Neuronal stem cell (in vitro differentiated cells): ENCODE measurements around the gene EMSY.

ENCODE experiments used
- DNase-seq: peaks from one replicate; pipeline ENCODE4 v3.0.0-alpha.2; 2013; ENCODE audit warnings: low spot score
- H2AFZ ChIP-seq: one replicate; pipeline ENCODE4 v1.6.1; 2013; ENCODE audit warnings: mild to moderate bottlenecking, low read length, inconsistent platforms
- H2AK5ac ChIP-seq: 2 replicates; pipeline ENCODE4 v1.6.1; 2013; ENCODE audit warnings: low read depth, mild to moderate bottlenecking, inconsistent platforms, low read length, moderate library complexity, mixed read lengths
- H2BK120ac ChIP-seq: 2 replicates; pipeline ENCODE4 v1.6.1; 2013; ENCODE audit warnings: low read depth, mild to moderate bottlenecking, inconsistent platforms, low read length, moderate library complexity, mixed read lengths
- H2BK12ac ChIP-seq: one replicate; pipeline ENCODE4 v1.6.1; 2013; ENCODE audit warnings: low read length, inconsistent platforms
- H2BK15ac ChIP-seq: 2 replicates; pipeline ENCODE4 v1.6.1; 2013; ENCODE audit warnings: mild to moderate bottlenecking, low read length, inconsistent platforms, mixed read lengths
- H2BK5ac ChIP-seq: one replicate; pipeline ENCODE4 v1.6.1; 2013; ENCODE audit warnings: inconsistent platforms, mild to moderate bottlenecking, low read length, moderate library complexity
- H3K14ac ChIP-seq: one replicate; pipeline ENCODE4 v1.6.1; 2013; ENCODE audit warnings: low read length, inconsistent platforms
- H3K18ac ChIP-seq: 2 replicates; pipeline ENCODE4 v1.6.1; 2013; ENCODE audit warnings: low read length, inconsistent platforms
- H3K23ac ChIP-seq: 2 replicates; pipeline ENCODE4 v1.6.1; 2013; ENCODE audit warnings: low read depth, mild to moderate bottlenecking, mixed read lengths, low read length, inconsistent platforms; ENCODE audit not compliant: poor library complexity
- H3K27ac ChIP-seq: replicated peaks from 3 replicates; pipeline ENCODE4 v1.5.1; 2013; ENCODE audit warnings: low read length, inconsistent platforms
- H3K27me3 ChIP-seq, 3 experiments: 2 replicates each; pipeline ENCODE4 v1.6.1; 2013; ENCODE audit warnings: low read length in 3 of 3, mild to moderate bottlenecking in 2 of 3, inconsistent platforms in 1 of 3, low read depth in 1 of 3, mixed read lengths in 1 of 3, moderate library complexity in 1 of 3; ENCODE audit not compliant: control insufficient read depth in 3 of 3, insufficient read depth in 3 of 3
- H3K36me3 ChIP-seq, 2 donors: replicated peaks in 1 of 2; 2 replicates each; pipeline ENCODE4 v1.6.1; 2013; ENCODE audit warnings: low read length in 2 of 2; ENCODE audit not compliant: control insufficient read depth in 2 of 2, insufficient read depth in 2 of 2
- H3K4ac ChIP-seq: 2 replicates; pipeline ENCODE4 v1.6.1; 2013; ENCODE audit warnings: inconsistent platforms, mild to moderate bottlenecking, low read length, moderate library complexity
- H3K4me1 ChIP-seq, 2 donors: 1 replicate in 1 of 2; 2 replicates in 1 of 2; pipeline ENCODE4 v1.6.1; 2013; ENCODE audit warnings: low read length in 2 of 2, low read depth in 1 of 2; ENCODE audit not compliant: control insufficient read depth in 2 of 2, insufficient read depth in 1 of 2
- H3K4me2 ChIP-seq: one replicate; pipeline ENCODE4 v1.6.1; 2013; ENCODE audit warnings: mild to moderate bottlenecking, low read length, inconsistent platforms; ENCODE audit not compliant: insufficient read depth, poor library complexity, severe bottlenecking
- H3K4me3 ChIP-seq, 2 donors: 2 replicates each; pipeline ENCODE4 v1.5.1; 2013; ENCODE audit warnings: low read length in 2 of 2, mild to moderate bottlenecking in 2 of 2, inconsistent platforms in 1 of 2, moderate library complexity in 1 of 2
- H3K79me1 ChIP-seq: one replicate; pipeline ENCODE4 v1.6.1; 2013; ENCODE audit warnings: low read depth, mild to moderate bottlenecking, inconsistent platforms, low read length, moderate library complexity
- H3K9ac ChIP-seq: one replicate; pipeline ENCODE4 v1.6.1; 2013; ENCODE audit warnings: mild to moderate bottlenecking, low read depth, low read length, inconsistent platforms; ENCODE audit not compliant: poor library complexity
- H3K9me3 ChIP-seq, 2 donors: replicated peaks in 1 of 2; 2 replicates each; pipeline versions ENCODE3 to v1.6.1; 2013; ENCODE audit warnings: low read length in 2 of 2, mild to moderate bottlenecking in 2 of 2, inconsistent platforms in 1 of 2, low read depth in 1 of 2, mixed read lengths in 1 of 2, moderate library complexity in 1 of 2; ENCODE audit not compliant: control insufficient read depth in 2 of 2, insufficient read depth in 1 of 2
- H4K8ac ChIP-seq: one replicate; pipeline ENCODE4 v1.6.1; 2013; ENCODE audit warnings: low read depth, mild to moderate bottlenecking, inconsistent platforms, low read length, moderate library complexity
- H4K91ac ChIP-seq: one replicate; pipeline ENCODE4 v1.6.1; 2013; ENCODE audit warnings: low read length, low read depth, mild to moderate bottlenecking, inconsistent platforms; ENCODE audit not compliant: poor library complexity
- WGBS, 2 donors: extraction: QIAGEN DNeasy Blood & Tissue Kit; methylation state at CpG; one replicate each; pipeline ENCODE4 v1.1.7; 2013; ENCODE audit warnings: missing lambda C conversion rate in 2 of 2, mixed read lengths in 1 of 2; ENCODE audit not compliant: insufficient read length in 2 of 2, insufficient replicate concordance in 1 of 2; ENCODE audit errors: extremely low coverage in 2 of 2; 5-methylcytosine and 5-hydroxymethylcytosine counted together

The EMSY gene

DNA sequence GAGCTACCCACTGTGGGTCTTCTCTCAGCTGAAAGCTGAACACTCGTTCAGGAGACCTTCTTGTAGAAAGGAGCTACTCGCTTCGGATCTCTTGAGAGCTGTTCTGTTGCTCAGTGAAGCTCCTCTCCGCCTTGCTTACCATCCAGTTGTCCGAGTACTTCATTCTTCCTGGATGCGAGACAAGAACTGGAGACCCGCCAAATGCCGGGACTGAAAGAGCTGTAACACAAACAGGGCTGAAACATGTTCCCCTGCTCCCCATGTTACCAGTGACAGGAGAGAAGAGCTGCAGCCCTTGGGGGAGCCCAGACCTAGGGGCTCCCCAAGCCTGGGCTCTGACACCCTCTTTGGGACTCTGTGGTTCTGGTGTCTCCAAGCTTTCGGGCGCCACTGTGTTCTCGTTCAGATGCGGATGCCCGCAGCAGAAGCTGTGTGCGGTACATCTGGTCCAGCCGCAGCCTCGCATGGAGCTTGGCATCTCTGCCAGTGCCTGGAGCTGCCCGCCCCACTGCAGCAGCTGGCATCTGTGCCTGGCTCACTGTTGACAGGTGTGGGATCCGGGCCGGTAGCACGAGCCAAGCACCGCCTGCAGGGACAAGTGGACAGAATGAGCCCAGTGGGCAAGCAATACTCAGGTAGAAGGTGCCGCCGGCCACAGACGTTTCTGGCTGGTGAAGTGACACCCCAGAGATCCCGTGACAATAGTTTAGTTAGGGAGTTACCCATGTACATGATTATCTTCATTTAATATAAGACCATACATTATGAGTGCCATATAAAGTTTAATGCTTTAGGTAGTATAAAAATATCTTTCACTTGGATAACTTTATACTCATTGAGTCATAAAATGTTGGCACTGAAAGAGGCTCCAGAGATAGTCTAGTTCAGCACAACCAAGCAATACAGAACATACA lies 49.1 kb downstream of the EMSY start:
- no peak overlapping the region for H3K27ac ChIP-seq
- no peaks in the 10 kb centered on the region for H3K4me1 ChIP-seq
- H3K14ac ChIP-seq: no peak overlapping the region
- no peak overlapping the region for H2BK15ac ChIP-seq
- H3K27me3 ChIP-seq: no peaks in the 10 kb centered on the region
- no peak overlapping the region for H3K4me3 ChIP-seq
- H2BK5ac ChIP-seq: no peak overlapping the region
- H3K79me1 ChIP-seq: peaks cover 4% of the 10 kb centered on the region
- no peak for DNase-seq
- no peak overlapping the region for H3K4me2 ChIP-seq
- peaks cover 20 to 96% of the 10 kb centered on the region in 2 donors for H3K36me3 ChIP-seq
- H2AFZ ChIP-seq: no peak overlapping the region
- no CpG with 5 or more reads among the region's 25 CpGs for WGBS, 2 donors
- no peak overlapping the region for H3K23ac ChIP-seq
- H3K18ac ChIP-seq: peak overlapping the region; percentile 8
- H2BK12ac ChIP-seq: no peak overlapping the region
- H4K8ac ChIP-seq: no peak overlapping the region
- no peak overlapping the region for H3K4ac ChIP-seq
- H3K9ac ChIP-seq: no peak overlapping the region
- no peak overlapping the region for H2AK5ac ChIP-seq
- H3K9me3 ChIP-seq: peaks cover 0 to 28% of the 10 kb centered on the region in 2 donors
- no peak overlapping the region for H2BK120ac ChIP-seq
- no peak overlapping the region for H4K91ac ChIP-seq

DNA sequence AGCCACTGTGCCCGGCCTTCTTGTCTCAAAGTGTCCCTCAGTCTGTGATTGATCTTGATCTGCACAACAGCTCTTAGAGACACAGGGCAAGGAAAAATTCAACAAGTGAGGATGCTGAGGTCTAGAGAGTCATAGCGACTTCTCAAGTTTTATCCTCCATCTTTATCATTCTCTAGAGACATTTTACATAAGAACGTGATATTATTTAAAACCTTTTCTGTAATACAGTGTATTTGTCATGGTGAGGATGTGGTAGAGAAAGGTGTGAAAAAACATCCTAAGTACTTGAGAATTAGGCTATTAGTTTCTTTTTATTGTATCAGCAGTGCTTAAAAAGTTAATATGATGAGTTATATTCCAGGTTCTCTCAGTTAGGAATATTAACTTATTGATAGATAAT lies 50.2 kb downstream of the EMSY start:
- Histone ChIP-seq H3K18ac (no peak overlapping the region), H4K8ac (no peak overlapping the region), H3K9me3 (peaks cover 1 to 34% of the 10 kb centered on the region in 2 donors), H4K91ac (no peak overlapping the region), H3K14ac (no peak overlapping the region), H3K4ac (no peak overlapping the region), H3K4me3 (no peak overlapping the region), H3K23ac (no peak overlapping the region), H2BK15ac (no peak overlapping the region), H2BK5ac (no peak overlapping the region), H3K4me1 (no peaks in the 10 kb centered on the region), H3K36me3 (peaks cover 20 to 95% of the 10 kb centered on the region in 2 donors), H3K79me1 (peaks cover 4% of the 10 kb centered on the region), H2AFZ (no peak overlapping the region), H3K27me3 (no peaks in the 10 kb centered on the region), H2AK5ac (no peak overlapping the region), H2BK12ac (no peak overlapping the region), H3K27ac (no peak overlapping the region), H2BK120ac (no peak overlapping the region), H3K4me2 (no peak overlapping the region), H3K9ac (no peak overlapping the region)
- WGBS, 2 donors: no CpG with 5 or more reads among the region's 3 CpGs
- no peak for DNase-seq

DNA sequence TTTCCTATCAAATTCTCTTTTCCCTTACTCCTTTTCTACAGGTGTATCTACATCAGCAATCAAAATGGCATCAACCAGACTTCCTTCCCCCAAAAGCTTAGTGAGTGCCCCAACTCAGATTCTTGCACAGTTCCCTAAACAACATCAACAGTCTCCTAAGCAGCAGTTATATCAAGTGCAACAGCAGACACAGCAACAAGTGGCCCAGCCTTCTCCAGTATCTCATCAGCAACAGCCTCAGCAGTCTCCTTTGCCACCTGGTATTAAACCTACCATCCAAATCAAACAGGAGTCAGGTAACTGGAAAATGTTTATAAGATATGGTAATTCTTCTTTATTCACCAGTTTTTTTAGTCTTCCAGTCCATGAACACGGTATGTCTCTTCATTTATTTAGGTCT lies 51.4 kb downstream of the EMSY start:
- peaks cover 1 to 40% of the 10 kb centered on the region in 2 donors for H3K9me3 ChIP-seq
- no peak for DNase-seq
- H3K27ac ChIP-seq: no peak overlapping the region
- H3K4me1 ChIP-seq: no peaks in the 10 kb centered on the region
- no peak overlapping the region for H4K8ac ChIP-seq
- H3K4ac ChIP-seq: no peak overlapping the region
- no peak overlapping the region for H2AK5ac ChIP-seq
- no peak overlapping the region for H2BK120ac ChIP-seq
- no peak overlapping the region for H3K4me2 ChIP-seq
- peaks cover 4% of the 10 kb centered on the region for H3K79me1 ChIP-seq
- no peak overlapping the region for H3K4me3 ChIP-seq
- H3K14ac ChIP-seq: no peak overlapping the region
- no peak overlapping the region for H3K9ac ChIP-seq
- no peak overlapping the region for H4K91ac ChIP-seq
- H3K23ac ChIP-seq: no peak overlapping the region
- H2AFZ ChIP-seq: no peak overlapping the region
- H2BK15ac ChIP-seq: no peak overlapping the region
- no peak overlapping the region for H2BK5ac ChIP-seq
- no peaks in the 10 kb centered on the region for H3K27me3 ChIP-seq
- H3K36me3 ChIP-seq: peaks cover 24 to 95% of the 10 kb centered on the region in 2 donors
- WGBS, 2 donors: no CpG with 5 or more reads among the region's 1 CpG
- no peak overlapping the region for H2BK12ac ChIP-seq
- H3K18ac ChIP-seq: no peak overlapping the region

DNA sequence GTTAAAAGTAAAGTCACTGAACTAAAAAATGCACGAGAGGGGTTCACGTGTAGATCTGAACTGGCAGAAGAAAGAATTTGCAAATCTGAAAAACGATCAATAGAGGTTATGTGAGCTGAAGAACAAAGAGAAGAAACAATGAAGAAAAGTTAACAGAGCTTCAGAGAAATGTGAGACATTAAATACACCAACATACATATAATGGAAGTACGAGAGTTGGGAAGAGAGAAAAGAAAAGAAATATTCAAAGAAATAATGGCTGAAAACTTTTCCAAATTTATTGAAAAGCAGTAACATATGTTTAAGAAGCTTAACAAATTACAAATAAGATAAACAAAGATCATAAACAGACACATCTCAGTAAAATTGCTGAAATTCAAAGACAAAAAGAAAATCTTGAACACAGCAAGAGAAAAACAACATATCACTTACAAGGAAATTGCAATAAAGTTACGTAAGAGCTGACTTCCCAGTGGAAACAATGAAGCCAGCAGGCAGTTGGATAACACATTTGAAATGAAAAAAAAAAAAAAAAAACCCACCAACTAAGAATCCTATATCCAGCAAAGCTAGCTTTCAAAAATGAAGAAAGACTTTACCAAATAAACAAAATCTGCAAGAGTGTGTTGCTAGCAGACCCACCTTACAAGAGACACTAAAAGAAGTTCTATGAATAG lies 56.8 kb downstream of the EMSY start:
- peaks cover 6 to 62% of the 10 kb centered on the region in 2 donors for H3K36me3 ChIP-seq
- no peak overlapping the region for H2BK12ac ChIP-seq
- H3K4me3 ChIP-seq: no peak overlapping the region
- no peak for DNase-seq
- no peak overlapping the region for H4K91ac ChIP-seq
- no peak overlapping the region for H4K8ac ChIP-seq
- H3K14ac ChIP-seq: no peak overlapping the region
- H3K27me3 ChIP-seq: no peaks in the 10 kb centered on the region
- no peak overlapping the region for H3K18ac ChIP-seq
- no peak overlapping the region for H3K4me2 ChIP-seq
- H3K9me3 ChIP-seq: peaks cover 1 to 41% of the 10 kb centered on the region in 2 donors
- H3K4me1 ChIP-seq: no peaks in the 10 kb centered on the region
- H2AFZ ChIP-seq: no peak overlapping the region
- no CpG with 5 or more reads among the region's 5 CpGs for WGBS, 2 donors
- no peaks in the 10 kb centered on the region for H3K79me1 ChIP-seq
- H2AK5ac ChIP-seq: no peak overlapping the region
- H3K23ac ChIP-seq: no peak overlapping the region
- no peak overlapping the region for H3K4ac ChIP-seq
- H2BK5ac ChIP-seq: no peak overlapping the region
- H2BK120ac ChIP-seq: no peak overlapping the region
- no peak overlapping the region for H3K9ac ChIP-seq
- H3K27ac ChIP-seq: no peak overlapping the region
- H2BK15ac ChIP-seq: no peak overlapping the region
